ENCODE results near the gene PERP.

PERP gene

GRCh38 chr6:138105446-138105845, 1.8 kb downstream of the PERP start:
- H3K4me3 ChIP-seq (replicated peaks; ENCODE audit: low read depth, low read length) = peak overlapping the region; percentile 69
- no peak for DNase-seq (ENCODE audit: extremely low read depth, low read depth)
- TF ChIP-seq, protein P1, sequence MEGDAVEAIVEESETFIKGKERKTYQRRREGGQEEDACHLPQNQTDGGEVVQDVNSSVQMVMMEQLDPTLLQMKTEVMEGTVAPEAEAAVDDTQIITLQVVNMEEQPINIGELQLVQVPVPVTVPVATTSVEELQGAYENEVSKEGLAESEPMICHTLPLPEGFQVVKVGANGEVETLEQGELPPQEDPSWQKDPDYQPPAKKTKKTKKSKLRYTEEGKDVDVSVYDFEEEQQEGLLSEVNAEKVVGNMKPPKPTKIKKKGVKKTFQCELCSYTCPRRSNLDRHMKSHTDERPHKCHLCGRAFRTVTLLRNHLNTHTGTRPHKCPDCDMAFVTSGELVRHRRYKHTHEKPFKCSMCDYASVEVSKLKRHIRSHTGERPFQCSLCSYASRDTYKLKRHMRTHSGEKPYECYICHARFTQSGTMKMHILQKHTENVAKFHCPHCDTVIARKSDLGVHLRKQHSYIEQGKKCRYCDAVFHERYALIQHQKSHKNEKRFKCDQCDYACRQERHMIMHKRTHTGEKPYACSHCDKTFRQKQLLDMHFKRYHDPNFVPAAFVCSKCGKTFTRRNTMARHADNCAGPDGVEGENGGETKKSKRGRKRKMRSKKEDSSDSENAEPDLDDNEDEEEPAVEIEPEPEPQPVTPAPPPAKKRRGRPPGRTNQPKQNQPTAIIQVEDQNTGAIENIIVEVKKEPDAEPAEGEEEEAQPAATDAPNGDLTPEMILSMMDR (IDR thresholded peaks at IDR 0.05; ENCODE audit: low read depth, low read length, missing control alignments) = no peak

DNA sequence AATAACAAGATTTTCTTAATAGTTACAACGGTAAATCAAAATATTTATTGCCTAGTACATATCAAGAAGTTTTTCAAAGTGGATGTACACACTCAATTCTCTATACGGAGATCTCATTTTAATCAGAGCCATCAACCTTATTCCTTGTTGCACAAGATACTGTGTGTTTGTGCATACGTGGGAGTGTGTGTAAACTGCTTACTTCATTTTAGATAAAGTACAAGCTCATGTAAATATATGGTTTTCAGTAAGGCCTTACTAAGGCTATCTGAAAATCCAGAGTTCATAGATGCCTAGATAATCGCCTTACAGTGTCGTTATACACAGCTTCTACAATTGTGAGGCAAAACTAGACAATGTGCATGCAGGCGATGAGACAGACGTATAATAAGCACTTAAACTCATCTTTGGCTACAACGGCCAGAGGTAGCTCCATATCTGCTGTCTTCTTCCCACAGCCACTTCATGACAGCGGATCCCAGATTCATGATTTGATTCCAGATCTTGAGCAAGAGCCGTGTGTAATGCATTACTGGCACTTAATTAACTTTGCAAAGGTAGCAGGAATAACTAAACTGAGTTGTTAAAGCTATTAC, 2.5 kb downstream of the PERP start:
- no peak overlapping the region for H3K4me3 ChIP-seq (replicated peaks; ENCODE audit: low read depth, low read length)
- no peak for DNase-seq (ENCODE audit: extremely low read depth, low read depth)
- TF ChIP-seq, protein P1 (IDR thresholded peaks at IDR 0.05; ENCODE audit: low read depth, low read length, missing control alignments) = no peak

DNA sequence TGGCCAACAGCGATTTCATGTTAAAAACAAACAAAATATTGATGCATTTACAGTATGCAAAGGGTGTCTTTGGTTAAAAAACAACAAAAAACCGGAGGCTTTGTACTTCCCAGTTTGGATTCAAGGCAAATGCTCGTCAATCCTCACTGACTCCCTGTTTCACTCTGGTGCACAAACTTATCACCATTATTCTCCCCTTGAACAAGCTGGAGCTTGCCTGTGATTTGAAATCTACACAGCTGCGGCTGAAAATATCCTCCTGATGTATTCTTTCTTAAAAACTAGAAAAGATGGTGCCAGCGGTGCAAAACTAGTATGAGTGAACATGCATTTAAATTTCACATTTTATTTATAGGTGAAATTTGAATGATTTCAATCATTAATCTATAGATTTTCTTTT, 3.3 kb downstream of the PERP start:
- no peak overlapping the region for H3K4me3 ChIP-seq (replicated peaks; ENCODE audit: low read depth, low read length)
- TF ChIP-seq, protein P1 (IDR thresholded peaks at IDR 0.05; ENCODE audit: low read depth, low read length, missing control alignments) = no peak
- DNase-seq (ENCODE audit: extremely low read depth, low read depth) = no peak

DNA sequence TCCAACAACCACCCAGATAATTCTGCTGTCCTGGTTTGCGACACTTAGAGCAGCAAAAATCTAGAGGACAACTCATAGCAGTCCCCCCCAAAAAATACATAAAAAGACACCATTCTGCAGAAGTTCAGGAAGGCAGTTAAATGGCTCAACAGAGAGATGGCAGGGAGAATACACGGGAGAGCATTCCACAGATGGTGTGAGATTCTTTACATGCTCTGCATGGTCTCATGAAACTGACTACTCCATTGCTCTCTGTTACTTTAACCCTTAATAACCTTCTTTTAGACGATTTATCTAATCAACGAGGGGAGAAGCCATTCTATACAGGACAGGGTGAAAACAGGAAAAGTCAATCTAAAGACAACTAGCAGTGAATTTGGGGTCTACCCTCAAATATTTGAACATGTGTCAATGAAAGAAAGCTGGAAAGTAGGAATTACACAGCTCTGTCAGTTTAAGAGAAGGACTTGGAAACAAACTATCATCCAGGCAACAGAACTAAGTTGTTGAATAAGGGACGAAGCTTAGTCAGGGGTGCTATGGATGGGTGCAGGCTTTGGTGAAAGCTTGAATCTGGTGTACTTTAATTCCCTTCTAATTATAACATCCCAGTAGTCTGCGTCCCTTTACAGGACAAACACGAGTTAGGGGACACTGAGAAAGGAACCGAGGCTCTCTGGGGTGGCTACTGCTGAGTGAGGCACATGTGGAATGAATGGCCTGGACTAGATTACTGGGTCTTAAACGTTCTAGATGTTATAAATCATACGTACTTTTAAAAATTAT, 5.1 kb downstream of the PERP start:
- DNase-seq (ENCODE audit: extremely low read depth, low read depth) = no peak
- H3K4me3 ChIP-seq (replicated peaks; ENCODE audit: low read depth, low read length) = no peak overlapping the region
- TF ChIP-seq, protein P1 (IDR thresholded peaks at IDR 0.05; ENCODE audit: low read depth, low read length, missing control alignments) = no peak

DNA sequence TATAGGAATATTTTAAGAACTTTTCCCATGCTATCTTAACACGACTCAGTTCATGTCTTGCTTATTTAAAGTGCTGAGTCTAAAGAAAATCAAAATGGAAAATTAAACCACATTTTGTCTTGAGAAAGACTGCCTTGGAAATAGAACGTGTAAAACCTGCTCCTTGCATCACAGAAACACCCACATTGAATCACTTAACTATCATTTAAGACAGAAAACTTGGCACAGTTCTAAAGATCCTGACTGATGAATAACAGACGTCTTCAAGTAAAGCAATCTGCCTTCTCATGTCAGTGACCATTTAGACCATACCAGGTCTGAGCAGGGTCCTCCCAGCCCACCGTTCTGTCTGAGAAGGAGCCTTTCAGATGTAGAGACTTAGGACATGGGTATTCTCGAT, 7.4 kb downstream of the PERP start:
- peak; percentile 49 for DNase-seq (ENCODE audit: extremely low read depth, low read depth)
- TF ChIP-seq, protein P1 (IDR thresholded peaks at IDR 0.05; ENCODE audit: low read depth, low read length, missing control alignments) = no peak
- H3K4me3 ChIP-seq (replicated peaks; ENCODE audit: low read depth, low read length) = no peak overlapping the region

DNA sequence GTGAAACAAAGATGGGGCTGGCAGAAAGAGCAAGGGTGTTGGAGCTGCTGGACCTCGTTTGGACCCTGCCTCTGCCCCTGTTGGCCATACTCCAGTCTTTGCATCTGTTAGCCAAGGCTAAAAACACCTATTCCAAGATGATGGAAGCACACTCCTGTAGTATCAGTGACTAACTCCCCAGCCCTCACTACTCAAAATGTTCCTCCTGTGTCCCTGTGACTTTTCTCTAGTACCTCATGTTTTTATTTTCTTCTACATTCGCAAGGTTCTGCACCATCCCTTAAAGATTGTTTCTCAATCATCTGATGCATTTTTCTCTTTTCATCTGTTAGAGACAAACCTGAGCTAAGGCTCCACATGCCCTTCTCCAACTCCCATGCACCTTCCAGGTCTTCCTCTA, 8.9 kb downstream of the PERP start:
- no peak overlapping the region for H3K4me3 ChIP-seq (replicated peaks; ENCODE audit: low read depth, low read length)
- TF ChIP-seq, protein P1 (IDR thresholded peaks at IDR 0.05; ENCODE audit: low read depth, low read length, missing control alignments) = no peak
- no peak for DNase-seq (ENCODE audit: extremely low read depth, low read depth)

All from HFF-Myc (cell line).